Measurements from ENCODE around the gene TEF.
A peak's percentile ranks its signal among the peaks of the same experiment; 100 is the strongest.
"Not testable (repeated sequence)": the region's sequence is repeated elsewhere in the genome, so short reads cannot be mapped to it uniquely, and the experiment has no call there.

The TEF gene

DNA sequence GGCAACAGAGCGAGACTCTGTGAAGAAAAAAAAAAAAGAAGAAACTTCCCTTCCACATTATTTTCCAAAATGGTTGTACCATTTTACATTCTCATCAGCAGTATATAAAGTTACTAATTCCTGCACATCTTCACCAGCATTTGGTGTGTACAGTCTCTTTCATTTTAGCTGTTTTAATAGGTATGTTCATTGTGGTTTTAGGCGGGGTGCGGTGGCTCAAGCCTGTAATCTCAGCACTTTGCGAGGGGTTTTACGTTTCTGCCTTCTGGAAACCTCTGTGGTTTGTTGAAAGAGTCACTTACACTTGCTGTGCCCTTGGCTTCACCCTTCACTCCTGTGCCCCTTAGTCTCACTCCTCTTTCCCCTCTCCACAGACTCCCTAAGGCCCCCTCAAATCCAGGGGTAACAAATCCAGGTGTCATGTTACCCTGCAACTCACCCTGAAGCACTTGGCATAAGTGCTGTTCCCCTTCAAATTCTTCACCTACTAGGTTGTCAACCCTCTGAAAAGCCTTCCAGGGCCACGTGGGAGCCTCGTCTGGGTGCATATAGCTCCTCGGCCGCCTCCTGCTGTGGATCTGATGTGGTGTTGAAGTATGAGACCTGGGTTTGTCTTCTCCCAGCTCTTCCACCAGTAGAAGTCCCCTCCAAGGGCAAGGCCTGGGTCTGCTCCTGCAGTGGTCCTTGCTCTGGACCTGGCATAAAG is 44.1 kb downstream of the TEF start:
- DNase-seq (ENCODE audit: low read depth): no peak

DNA sequence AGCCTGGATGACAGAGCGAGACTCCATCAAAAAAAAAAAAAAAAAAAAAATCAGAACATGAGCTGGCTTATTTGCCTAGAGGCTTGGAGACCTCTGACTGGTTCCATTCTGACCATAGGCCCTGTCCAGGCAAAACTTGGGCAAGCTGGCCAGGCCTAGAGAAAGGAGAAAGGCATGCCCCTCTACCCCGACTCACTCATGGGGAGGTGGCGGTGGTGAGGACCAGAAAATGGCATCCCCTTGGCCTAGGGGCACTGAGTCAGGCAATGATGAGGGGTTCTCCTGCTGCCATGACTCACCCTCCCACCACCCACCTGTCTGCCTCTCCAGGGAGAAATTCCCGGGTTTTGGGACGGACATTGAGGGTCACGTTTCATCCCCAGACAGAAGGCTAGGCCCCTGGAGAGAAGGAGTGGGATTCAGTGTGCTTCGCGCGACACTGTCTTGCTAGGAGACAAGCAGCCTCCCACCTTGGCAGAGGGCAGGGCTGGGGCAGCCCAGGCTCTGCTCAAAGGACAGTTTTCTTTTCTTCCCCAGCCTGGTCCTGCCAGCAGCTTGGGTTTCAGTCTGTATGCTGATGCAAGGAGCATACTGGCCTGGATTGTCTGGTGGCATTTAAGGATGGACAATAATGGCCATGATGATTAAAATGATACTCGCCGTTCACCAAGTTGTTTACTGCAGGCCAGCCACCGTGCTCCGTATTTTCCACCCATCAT is 47.6 kb downstream of the TEF start:
- no peak for DNase-seq (ENCODE audit: low read depth)

DNA sequence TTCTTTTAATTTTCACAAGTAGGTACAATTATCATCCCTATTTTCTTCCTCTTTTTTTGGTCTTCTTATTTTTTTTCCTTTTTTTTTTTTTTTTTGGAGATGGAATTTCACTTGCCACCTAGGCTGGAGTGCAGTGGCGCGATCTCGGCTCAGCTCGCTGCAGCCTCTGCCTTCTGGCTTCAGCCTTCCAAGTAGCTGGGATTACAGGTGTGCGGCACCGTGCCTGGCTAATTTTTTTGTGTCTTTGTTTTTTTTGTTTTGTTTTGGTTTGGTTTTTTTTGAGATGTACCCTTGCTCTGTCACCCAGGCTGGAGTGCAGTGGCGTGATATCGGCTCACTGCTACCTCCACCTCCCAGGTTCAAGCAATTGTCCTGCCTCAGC is 48.2 kb downstream of the TEF start:
- DNase-seq (ENCODE audit: low read depth): no peak

DNA sequence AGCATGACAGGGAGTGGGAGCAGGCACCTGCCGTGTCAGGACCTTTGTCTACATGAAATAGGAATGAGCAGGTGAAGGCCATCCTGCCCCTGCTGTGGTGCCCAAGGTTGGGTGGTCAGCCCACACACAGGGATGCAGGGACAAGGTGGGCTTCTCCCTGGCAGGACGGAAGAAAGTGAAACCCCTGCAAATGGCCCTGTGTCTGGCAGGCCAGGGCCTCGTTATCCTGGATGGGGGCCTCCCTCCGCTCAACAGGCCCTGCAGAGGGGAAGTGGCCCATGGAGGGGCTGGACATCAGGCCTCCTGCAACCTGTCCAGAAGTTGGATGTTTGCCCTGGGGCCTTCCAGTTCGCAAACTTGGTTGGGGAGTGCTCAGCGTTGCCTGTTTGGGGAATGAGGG is 49.9 kb downstream of the TEF start:
- no peak for DNase-seq (ENCODE audit: low read depth)

DNA sequence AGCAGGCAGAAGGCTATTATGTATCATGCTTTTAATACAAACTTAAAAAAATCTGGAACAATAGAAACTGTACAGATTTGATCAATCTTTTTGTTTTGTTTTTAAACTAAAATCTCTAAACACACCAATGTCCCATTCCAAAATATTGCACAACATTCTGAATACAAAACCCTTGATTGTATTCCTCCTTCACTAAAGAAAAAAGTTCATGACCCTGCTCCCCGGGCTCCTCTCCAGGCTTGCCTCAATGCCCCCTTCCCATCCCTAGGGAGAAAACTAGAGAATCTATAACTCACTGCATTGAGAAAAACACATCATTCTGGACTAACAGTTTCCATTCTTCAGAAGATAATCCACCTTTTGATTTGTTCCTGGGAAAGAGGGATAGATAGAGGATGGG is 51.7 kb downstream of the TEF start:
- DNase-seq (ENCODE audit: low read depth): not testable (repeated sequence)

DNA sequence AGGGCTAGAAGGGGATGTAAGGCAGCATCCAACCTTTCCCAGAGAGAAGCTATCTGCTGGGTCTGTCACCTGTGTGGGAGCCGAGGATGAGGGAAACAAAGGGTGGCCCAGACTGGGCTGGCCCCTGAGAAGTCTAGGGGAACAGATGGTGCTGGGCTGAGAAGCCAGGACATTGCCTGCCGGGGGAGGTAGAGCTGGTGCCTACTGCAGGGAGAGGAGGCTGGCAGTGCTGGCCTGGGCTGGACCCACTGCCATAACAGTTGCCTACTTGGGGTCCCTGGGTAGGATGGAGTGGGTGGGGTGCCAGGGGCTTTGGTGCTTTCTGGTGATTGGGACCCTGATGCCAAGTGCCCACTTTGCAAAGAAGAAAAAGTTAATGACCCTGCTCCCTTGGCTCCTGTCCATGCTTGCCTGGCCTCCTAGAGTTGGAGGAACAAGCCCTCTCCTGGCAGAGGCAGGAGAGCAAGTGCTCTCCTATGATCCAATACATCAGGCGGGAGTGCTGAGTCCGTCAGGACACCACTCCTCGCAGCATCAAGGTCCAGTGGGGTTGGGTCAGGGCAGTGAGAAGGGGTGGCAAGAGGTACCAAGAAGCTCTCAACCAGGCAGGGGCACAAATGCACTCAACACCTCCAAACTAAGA is 52.7 kb downstream of the TEF start:
- DNase-seq (ENCODE audit: low read depth): not testable (repeated sequence)

DNA sequence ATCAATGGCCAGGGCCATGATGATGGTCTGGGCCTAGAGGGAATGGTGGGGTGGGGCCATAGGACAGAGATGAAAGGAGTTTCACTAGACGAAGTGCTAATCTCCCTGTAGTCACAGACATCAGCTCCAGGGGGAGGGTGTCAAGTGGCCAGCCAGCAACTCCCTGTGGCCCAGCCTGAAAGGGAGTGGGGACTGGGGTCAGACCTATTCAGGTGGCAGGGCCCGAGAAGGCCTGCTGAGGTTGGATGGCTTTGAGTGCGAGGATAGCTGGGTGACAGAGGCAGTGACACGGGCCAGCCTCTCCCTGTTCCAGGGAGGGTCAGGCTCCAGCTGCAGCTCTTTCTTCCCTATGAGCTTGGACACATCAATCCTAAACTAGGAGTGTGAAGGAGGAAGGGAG is 53.8 kb downstream of the TEF start:
- DNase-seq (ENCODE audit: low read depth): no peak

DNA sequence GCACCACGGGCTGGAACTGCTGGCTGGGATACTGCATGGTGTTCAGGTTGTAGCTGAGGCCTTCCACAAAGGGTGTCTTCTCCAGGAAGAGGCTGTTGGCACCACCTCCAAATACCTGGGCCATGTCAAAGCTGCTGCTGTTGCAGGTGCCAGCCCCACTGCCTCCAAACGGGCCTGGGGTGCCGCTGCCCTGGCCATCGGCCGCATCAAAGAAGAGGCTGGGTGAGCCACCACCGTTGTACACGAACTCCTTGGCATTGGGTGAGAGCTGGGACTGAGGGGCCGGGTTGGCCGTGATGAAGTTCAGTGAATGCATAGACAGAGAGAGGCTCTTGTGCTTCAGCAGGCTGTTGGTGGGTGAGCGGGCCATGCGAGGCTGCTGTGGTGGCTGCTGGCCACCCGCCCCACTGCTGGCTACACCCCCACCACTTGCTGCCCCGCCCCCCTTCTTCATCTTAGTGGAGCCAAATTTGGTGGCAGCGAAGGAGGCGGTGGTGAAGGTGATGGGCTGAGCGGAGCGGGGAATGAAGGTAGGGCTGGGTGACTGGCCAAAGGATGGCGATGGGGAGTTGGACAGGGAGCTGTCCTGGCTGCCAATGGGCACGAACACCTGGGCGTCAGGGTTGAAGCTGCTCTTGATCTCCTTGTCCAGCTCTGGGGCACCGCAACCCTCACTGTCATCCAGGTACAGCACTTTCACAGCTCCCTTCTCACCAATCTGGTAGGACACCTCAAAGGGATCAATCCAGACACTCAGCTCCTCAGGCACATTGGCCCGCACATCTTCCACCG is 54.8 kb downstream of the TEF start:
- DNase-seq (ENCODE audit: low read depth): no peak

DNA sequence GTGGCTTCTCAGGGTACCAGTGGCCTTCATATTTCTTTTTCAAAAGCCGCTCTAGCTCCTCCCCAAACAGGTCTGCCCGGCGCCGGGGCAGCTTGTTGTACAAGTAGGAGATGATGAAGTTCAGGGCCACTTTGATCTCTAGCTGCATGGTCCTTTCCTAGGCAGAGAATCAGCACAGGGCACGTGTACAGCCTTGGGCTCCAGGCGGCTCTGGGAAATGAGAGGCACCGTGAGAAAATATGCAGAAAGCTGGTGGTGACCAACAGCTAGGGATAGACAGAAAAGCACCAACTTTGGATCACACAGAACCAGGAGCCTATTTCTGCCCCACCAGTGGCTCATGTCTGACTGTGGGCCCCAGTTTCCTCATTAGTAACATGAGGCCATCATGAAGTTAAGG is 55.5 kb downstream of the TEF start:
- DNase-seq (ENCODE audit: low read depth): no peak

DNA sequence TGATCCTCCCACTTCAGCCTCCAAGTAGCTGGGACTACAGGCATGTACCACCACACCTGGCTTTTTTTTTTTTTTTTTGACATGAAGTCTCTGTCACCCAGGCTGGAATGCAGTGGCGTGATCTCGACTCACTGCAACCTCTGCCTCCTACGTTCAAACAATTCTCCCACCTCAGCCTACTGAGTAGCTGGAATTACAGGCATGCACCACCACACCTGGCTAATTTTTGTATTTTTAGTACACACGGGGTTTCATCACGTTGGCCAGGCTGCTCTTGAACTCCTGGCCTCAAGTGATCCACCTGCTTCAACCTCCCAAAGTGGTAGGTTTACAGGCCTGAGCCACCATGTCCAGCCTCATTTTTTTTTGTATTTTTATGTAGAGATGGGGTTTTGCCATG is 58.8 kb downstream of the TEF start:
- not testable (repeated sequence) for DNase-seq (ENCODE audit: low read depth)

DNA sequence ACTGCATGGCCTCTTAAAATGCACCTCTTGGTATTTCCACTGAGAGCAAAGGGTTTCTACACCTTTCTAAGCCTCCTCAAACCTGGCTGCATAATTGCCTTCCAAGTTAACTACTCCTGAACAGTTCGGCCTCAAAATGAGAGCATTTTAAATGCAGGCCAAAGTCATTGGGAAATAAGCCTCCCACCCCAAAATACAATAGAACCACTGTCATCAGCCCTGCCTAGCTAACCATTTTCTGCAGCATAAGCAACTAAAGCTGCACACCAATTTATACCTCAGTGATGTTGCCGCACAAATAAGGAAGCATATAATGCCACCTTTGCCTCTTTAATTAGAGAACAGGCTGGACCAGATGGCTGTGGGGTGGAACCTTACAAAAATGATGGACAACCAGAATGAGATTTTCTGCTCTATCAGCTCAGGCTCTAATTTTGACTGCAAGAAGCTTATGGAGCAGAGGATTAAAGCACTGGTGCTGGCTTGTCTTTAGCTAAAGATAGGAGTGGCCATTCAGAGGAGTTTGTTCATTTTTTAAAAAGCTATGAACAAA is 60.6 kb downstream of the TEF start:
- DNase-seq (ENCODE audit: low read depth): no peak

DNA sequence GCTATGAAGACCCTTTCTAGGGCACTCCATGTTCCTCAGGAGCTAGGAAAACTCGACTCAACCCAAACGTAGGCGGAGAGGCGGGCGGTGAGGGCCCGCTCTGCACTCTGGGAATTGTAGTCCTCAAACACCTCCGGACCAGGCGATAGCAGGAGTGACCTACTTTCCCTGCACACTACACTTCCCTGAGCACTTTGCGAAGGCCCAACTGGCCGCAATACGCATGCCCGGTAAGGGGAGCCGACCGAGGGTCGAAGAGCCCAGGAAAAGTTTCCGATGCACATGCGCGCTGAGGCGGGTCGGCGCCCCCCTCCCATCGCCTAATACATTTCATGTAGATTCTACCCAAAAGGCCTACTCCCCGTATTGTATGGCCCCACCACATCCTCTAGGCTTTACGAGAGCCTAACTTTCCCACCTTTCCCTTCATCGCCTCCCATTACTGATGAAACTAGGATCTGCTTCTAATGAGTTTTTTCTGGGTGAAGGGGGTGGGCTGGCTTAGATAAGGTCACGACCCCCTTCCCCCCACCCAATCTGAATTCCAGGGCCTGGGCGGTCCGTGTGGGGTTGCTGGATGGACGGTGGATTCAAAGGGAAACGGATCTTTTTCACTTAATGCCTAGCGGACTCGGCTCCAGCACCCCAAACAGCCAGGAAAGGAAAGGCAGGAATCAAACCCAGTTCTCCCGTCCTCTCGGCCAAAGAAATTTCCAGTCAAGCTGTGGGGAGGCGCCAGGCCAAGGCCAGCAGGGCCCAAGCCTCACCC is 62.8 kb downstream of the TEF start:
- DNase-seq (ENCODE audit: low read depth): peak; percentile 92

DNA sequence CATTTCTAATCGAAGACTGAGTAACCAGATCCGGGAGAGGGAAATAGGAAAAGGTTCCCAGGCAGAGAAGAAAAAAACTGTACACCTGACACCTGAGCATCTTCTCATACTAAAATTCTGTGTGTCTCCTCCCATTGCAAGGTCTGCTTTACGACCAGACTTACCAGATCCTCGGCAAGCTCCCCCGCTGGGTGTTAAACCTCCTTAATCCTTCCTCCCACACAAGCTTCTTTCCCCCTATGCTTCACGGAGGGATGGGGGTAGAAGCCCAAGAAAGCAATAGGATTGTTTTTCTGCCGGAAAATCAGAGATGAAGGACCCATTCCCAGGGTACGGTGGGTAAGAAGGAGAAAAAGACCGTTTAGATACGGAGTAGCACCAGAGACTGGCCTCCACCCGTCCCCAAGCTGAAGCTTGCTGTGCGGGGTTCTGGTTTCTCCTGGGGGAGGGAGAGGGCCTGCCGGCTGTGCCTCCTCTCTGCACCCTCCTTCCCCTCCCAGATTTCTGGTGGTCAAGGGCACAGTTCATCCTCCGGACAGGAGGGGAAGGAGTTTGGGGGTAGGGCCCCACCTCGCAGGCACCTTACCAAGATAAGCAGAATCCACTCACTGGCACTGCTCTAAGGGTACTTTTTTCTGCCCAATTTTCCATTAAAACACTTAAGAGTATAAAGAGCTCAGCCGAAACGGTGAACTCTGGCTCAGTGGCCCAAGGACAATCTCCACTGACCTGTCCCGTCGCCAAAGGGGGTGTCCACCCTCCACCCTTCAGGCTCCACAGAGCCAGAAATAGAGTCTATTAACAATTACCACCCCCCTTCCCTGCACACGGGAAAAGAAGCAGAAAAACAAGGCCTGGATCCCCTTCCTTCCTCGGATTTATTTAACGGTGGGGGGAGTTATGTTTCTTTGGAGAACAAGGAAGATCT is 63.7 kb downstream of the TEF start:
- no peak for DNase-seq (ENCODE audit: low read depth)

DNA sequence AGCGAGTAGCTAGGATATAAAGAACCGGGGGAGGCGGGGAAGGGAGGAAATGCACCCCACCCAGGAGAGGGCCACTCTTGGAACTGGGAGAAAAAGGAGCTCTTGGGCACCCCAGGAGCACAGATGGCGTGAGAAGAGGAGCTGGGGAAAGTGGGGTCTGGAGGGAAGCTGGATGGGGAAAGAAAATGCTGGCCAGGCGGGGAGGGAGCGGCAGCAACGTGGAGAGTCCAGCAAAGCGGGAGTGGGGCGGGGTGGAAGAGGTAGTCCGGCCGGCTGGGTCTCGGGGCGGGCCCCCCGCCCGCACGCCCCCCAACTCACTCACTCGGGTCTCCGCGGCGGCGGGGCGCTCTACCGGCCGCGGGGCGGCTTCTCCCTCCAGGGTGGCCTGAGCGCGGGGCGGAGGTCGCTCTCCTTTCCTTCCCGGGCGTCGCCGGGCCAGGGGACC is 64.3 kb downstream of the TEF start:
- no peak for DNase-seq (ENCODE audit: low read depth)

DNA sequence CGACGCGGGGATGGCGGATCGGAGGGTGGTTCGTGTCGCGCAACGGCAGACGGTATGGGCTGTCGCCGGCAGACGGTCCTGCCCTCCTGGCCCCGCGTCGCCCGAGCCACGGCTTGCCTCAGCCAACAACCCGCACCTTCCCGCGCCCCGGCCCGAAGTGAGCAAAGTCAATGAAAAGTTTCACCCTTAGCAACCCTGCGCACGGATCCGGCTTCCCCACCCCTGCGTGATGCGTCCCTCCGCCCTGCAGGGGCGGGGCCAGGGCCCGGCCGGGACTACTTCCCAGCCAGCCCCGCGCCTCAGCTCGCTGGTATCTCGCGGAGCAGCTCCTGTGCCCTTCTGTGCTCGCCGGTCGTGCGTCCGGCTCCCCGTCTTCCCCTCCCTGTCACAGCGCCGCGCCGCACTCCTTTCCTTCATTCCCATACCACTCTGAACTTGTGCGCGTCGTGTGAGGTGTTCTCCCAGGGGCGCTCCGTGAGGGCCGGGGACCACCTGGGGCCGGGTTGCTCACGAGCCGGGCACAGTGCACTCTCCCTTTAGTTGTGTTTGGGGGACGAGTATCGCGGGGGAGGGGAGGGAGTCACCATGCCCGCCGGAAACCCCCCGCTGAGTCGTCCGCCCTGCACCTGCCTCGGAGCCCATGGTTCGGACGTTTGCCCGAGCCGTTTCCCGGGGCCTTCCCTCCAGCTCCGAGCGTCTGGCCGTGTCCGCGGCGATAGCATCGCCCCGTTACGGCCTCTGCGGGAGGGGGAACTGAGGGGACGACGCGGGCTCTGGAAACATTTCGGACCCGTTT is 65.1 kb downstream of the TEF start, which contains the start of gene TOB2:
TOB2 (minus strand) TSS at position 163 of the 796 bp plus-strand sequence. CDS start 9,456 bp downstream, outside the sequence.
- DNase-seq (ENCODE audit: low read depth): peak; percentile 90

DNA sequence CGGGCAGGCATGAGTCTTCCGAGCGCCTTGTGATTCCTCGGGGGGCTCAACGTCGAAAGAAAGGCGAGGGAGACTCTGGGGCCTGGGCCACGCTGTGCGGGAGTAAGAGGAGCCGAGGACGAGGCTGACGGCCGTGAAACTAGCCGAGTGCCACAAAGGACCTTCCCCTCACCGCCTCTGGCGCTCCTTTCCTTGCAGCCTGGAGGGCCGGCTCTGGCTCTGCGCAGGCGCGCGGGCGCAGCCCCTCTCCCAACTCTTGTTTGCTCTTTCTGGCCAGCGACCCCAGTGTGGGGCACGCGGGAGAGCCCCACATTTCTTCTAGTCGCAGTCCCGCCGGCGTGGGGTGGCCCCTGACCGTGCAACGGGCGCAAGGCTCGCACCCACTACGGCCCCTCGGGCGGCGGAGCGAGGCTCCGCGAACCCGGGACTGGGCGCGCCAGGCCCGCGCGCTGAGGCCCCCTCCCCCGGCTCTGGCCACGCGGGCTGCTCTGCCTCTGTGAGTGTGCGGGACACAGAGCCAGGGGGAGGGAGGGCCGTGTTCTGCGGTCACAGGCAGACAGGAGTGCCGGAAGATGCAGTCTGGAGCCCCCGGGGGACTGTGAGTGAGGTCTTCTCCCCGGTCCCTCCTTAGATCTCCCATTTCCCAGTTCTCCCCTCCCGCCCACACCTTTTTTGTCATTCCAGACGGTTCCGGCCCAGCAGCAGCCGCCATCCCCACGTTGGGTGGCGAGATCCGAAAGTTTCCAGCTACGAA is 65.9 kb downstream of the TEF start:
- DNase-seq (ENCODE audit: low read depth): no peak

DNA sequence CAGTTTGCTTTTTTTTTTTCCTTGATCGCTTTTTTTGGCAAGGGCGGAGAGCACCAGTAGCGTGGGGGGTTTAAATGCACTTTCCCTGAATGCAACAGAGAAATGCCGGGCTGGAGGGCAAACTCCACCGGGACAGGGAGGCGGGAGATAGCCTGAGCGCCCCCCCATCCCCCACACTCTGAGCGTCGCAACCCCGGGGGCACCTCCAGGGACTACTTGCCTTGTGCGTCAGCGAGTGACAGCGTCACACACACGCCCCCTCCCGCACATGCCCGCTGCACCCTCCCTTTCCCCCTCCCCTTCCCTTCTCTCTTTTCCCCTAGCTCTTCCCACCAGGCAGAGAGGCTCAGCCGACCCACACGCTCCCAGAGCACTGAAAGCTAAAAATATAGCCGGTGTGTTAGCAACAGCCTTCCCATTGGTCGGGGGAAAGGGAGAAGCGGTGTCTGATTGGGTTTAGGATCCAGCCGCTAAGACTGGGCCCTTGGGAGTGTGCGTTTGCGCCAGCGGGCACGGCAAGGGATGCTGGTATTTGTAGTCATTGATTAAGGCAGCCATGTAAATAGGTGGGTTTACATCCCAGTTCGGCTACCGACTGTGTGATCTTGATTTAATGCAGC is 66.6 kb downstream of the TEF start:
- DNase-seq (ENCODE audit: low read depth): peak; percentile 100

All from stromal cell of bone marrow (primary cell).